Measurements from ENCODE around the gene DCUN1D2. TPM values are rescaled to one million over a fixed set of nuclear protein-coding genes. Genes with fewer than 3 reads are reported as not detected.

Gene DCUN1D2
- 31.7 TPM for polyA plus RNA-seq (2012; ENCODE audit: insufficient read depth, insufficient read length, low read depth)

DNA sequence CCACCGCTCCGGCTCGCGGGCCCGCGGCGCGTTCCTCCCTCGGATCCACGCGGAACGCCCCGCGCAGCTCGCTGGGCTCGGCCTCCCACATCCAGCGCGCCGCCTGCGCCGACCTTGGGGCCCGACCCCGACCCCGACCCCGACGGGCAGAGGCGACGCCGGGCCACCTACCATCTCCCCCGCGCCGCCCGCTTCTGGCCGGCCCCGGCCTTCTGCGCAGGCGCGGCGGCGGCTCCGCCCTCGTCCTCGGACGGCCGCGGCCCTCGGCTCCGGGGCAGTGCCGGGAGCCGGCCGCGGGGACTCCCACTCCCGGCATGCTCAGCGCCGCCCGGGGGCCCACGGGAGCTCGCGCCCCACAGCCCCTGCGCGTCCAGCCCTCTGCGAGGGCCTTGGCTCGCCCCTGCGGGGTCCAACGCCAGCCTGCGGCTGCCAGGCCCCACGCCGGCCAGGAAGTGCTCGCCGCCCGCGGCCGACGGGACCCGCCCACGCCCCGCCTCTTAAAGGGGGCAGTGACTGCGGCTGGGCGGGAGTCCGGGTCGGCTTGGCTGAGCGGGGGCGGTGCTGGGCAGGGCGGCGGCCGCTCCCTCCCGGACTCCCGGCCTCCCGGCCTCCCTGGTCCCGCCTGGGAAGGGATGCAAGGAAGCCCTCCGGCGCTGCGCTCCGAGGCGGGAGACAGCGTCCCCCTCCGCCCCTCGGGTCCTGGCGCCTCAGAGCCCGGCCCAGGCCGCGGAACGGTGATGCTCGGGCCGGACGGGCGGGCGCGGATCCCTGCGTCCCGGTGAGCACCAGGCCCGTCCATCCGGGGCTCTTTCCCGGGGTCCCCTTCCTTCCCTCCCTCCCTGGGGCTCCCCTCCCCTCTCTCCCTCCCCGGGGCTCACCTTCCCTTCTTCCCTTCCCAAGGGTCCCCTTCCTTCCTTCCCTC, at the start of gene DCUN1D2:
Gene DCUN1D2, minus strand, starts transcription at position 216 of the 922 bp plus-strand sequence. Its CDS starts 42 bp downstream, at position 174.
- H3K36me3 ChIP-seq = peaks cover 8% of the 10 kb centered on the region; the same call in 1 of the 2 replicates
- H3K9me3 ChIP-seq = no peaks in the 10 kb centered on the region
- peak within 1 kb of the TSS; percentile 76 for H3K4me3 ChIP-seq (ENCODE audit: low read depth, low read length)
- H3K27me3 ChIP-seq = no peaks in the 10 kb centered on the region
- peak; percentile 96 for DNase-seq
- H3K4me1 ChIP-seq = peaks cover 29% of the 10 kb centered on the region
- TF ChIP-seq, protein P1, sequence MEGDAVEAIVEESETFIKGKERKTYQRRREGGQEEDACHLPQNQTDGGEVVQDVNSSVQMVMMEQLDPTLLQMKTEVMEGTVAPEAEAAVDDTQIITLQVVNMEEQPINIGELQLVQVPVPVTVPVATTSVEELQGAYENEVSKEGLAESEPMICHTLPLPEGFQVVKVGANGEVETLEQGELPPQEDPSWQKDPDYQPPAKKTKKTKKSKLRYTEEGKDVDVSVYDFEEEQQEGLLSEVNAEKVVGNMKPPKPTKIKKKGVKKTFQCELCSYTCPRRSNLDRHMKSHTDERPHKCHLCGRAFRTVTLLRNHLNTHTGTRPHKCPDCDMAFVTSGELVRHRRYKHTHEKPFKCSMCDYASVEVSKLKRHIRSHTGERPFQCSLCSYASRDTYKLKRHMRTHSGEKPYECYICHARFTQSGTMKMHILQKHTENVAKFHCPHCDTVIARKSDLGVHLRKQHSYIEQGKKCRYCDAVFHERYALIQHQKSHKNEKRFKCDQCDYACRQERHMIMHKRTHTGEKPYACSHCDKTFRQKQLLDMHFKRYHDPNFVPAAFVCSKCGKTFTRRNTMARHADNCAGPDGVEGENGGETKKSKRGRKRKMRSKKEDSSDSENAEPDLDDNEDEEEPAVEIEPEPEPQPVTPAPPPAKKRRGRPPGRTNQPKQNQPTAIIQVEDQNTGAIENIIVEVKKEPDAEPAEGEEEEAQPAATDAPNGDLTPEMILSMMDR (IDR thresholded peaks at IDR 0.05; ENCODE audit: low read depth, low read length) = no peak

DNA sequence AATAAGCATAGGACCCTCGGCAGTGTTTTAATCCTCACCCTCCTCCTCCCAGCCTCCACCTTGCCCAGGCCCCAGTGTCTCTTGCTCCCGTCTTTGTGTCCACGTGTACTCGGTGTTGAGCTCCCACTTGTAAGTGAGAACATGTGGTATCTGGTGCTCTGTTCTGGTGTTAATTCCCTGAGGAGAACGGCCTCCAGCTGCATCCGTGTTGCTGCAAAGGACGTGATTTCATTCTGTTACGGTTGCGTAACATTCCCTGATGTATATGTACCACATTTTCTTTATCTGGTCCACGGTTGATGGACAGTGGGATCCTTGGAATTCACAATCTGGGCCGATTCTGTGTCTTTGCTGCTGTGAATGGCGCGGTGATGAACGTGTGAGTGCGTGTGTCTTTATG, 49.3 kb upstream of the DCUN1D2 start:
- TF ChIP-seq, protein P1 (IDR thresholded peaks at IDR 0.05; ENCODE audit: low read depth, low read length) = no peak
- Histone ChIP-seq H3K36me3 (peaks cover 4% of the 10 kb centered on the region), H3K9me3 (no peaks in the 10 kb centered on the region; the same call in 1 of the 2 replicates), H3K4me3 (ENCODE audit: low read depth, low read length) (no peak overlapping the region), H3K27me3 (no peaks in the 10 kb centered on the region), H3K4me1 (peaks cover 30% of the 10 kb centered on the region)
- DNase-seq = no peak

DNA sequence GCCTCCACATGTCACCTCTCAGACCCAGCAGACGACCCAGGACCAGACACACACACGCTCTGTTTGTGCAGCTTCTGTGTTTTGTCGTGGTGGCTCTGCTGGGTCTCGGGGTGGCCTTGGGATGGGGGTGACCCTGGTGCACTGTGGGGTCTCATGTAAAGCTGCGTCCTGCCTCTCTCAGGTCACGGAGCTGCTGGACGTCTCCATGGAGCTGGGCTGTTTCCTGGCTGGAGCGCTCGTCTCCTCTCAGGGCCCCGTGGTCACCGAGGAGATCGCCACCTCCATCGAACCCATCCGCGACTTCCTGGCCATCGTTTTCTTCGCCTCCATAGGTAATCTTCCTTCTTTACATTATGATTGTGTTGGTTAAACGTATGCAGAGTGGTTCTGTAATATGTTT, 48.7 kb upstream of the DCUN1D2 start:
- Histone ChIP-seq H3K4me3 (ENCODE audit: low read depth, low read length) (peak overlapping the region; percentile 9; the same call in 1 of the 2 replicates), H3K4me1 (peaks cover 23% of the 10 kb centered on the region), H3K36me3 (peaks cover 4% of the 10 kb centered on the region), H3K27me3 (no peaks in the 10 kb centered on the region), H3K9me3 (no peaks in the 10 kb centered on the region; the same call in 1 of the 2 replicates)
- TF ChIP-seq, protein P1 (IDR thresholded peaks at IDR 0.05; ENCODE audit: low read depth, low read length) = no peak
- no peak for DNase-seq

DNA sequence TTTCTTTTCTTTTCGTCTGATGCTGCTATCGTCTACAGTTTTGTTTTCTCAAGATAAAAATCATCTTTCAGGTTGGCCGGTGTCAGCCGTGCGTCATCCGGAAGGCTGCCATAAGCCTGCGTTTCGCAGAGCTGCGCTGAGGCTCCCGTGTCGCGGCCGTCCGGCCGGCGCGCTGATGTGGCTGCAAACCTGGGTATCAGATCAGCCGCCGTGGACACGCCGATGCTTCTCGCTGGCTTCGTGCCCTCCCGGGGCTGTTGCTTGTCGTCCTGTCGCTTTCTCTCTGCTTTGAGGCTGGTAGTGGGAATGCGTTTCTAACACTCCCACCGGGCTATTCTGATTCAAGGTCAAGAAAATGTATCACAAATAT, 48.2 kb upstream of the DCUN1D2 start:
- Histone ChIP-seq H3K27me3 (no peaks in the 10 kb centered on the region), H3K36me3 (peaks cover 4% of the 10 kb centered on the region), H3K4me3 (ENCODE audit: low read depth, low read length) (peak overlapping the region; percentile 9), H3K9me3 (no peaks in the 10 kb centered on the region; the same call in 1 of the 2 replicates), H3K4me1 (peaks cover 18% of the 10 kb centered on the region)
- peak; percentile 67 for DNase-seq
- TF ChIP-seq, protein P1 (IDR thresholded peaks at IDR 0.05; ENCODE audit: low read depth, low read length) = no peak

DNA sequence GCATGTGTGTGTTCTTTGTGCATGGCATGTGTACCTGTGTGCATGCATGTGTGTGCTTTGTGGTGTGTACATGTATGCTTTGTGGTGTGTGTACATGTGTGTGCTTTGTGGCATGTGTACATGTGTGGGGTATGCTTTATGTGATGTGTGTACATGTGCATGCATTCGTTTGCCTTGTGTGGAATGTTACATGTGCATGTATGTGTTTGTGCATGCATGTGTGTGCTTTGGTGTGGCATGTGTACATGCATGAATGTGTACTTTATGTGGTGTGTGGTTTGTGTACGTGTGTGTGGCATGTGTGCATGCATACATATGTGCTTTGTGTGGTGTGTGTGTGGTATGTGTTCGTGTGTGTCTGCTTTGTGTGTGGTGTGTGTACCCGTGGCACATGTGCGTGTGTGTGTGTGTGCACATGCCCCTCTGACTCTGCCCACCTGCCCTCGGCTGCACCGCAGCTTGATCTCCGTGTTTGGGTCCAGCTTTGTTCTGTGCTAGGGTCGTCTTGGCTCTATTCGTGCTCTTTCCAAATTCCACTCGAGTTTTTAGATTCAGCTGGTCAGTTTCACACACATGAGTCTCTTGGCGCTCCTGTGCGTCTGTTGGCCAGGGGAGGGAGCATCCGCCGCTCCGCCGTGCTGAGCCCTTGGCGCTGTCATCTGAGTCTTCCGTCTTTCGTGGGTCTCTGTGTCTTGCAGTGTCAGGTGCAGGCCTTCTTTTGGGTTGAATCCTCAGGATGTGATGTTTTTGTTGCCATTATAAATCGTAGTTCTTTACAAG, 47.6 kb upstream of the DCUN1D2 start:
- no peaks in the 10 kb centered on the region; the same call in 1 of the 2 replicates for H3K9me3 ChIP-seq
- TF ChIP-seq, protein P1 (IDR thresholded peaks at IDR 0.05; ENCODE audit: low read depth, low read length) = no peak

More for the DNA sequence above, 47.6 kb upstream of the DCUN1D2 start:
- H3K4me3 ChIP-seq (ENCODE audit: low read depth, low read length) = peak overlapping the region; percentile 9; the same call in 1 of the 2 replicates
- no peaks in the 10 kb centered on the region for H3K27me3 ChIP-seq
- peaks cover 19% of the 10 kb centered on the region for H3K4me1 ChIP-seq
- H3K36me3 ChIP-seq = peaks cover 4% of the 10 kb centered on the region
- no peak for DNase-seq

Measured in BE2C (cell line).